NB4 (cell line): ENCODE data around the gene VSIG2.

Source experiments
- CTCF ChIP-seq: IDR thresholded peaks from one replicate; pipeline ENCODE4 v1.5.1; 2012; ENCODE audit warnings: low read depth, low read length
- MYC ChIP-seq: IDR thresholded peaks from 2 replicates; pipeline ENCODE4 v1.6.1; 2011; ENCODE audit warnings: low read depth, low read length
- POLR2A ChIP-seq: IDR thresholded peaks from 2 replicates; pipeline ENCODE4 v1.6.1; 2011; ENCODE audit warnings: mild to moderate bottlenecking; ENCODE audit not compliant: insufficient read length; ENCODE audit errors: extremely low read depth

GRCh38 chr11:124748100-124748418, 4.0 kb downstream of the VSIG2 start:
- TF ChIP-seq CTCF (no peak), MYC (no peak), POLR2A (no peak)
